HG03064 (cell line): ENCODE results near the gene IQCK.

Experiments used
- ATAC-seq: cut with Tn5 transposase; IDR thresholded peaks from one replicate; pipeline ENCODE4 v1.9.1; 2021; ENCODE audit warnings: low read depth; ENCODE audit not compliant: unreplicated experiment

The IQCK gene

GRCh38 chr16:19830902-19831560 is 113.0 kb downstream of the IQCK start:
- ATAC-seq: no peak

- ATAC-seq: no peak
These were observed 113.6 kb downstream of the IQCK start for GRCh38 chr16:19831678-19832077.

- ATAC-seq: no peak
These were observed 115.1 kb downstream of the IQCK start for GRCh38 chr16:19833176-19833575.

GRCh38 chr16:19833581-19833980 is 115.5 kb downstream of the IQCK start:
- ATAC-seq: no peak

- ATAC-seq: no peak
These were observed 117.1 kb downstream of the IQCK start for GRCh38 chr16:19835196-19835595.

- ATAC-seq: no peak
These were observed 117.9 kb downstream of the IQCK start for GRCh38 chr16:19835968-19836421.

- ATAC-seq: no peak
These were observed 119.4 kb downstream of the IQCK start for GRCh38 chr16:19837331-19837980.

GRCh38 chr16:19837984-19838707 is 120.1 kb downstream of the IQCK start:
- ATAC-seq: no peak

- no peak for ATAC-seq
These were observed 122.5 kb downstream of the IQCK start for GRCh38 chr16:19840524-19841110.

- ATAC-seq: no peak
These were observed 123.1 kb downstream of the IQCK start for GRCh38 chr16:19841184-19841583.

- no peak for ATAC-seq
These were observed 124.5 kb downstream of the IQCK start for GRCh38 chr16:19842426-19843157.

- no peak for ATAC-seq
These were observed 125.3 kb downstream of the IQCK start for GRCh38 chr16:19843371-19843770.

- no peak for ATAC-seq
These were observed 127.0 kb downstream of the IQCK start for GRCh38 chr16:19844945-19845641.

- no peak for ATAC-seq
These were observed 128.4 kb downstream of the IQCK start for GRCh38 chr16:19846436-19846835.

- no peak for ATAC-seq
These were observed 130.7 kb downstream of the IQCK start for GRCh38 chr16:19848756-19849155.

GRCh38 chr16:19850131-19850817 is 132.2 kb downstream of the IQCK start:
- ATAC-seq: no peak

- no peak for ATAC-seq
These were observed 133.4 kb downstream of the IQCK start for GRCh38 chr16:19851476-19851875.

GRCh38 chr16:19853132-19853741 is 135.2 kb downstream of the IQCK start:
- ATAC-seq: no peak
